ENCODE data around the gene EMC7. TPM values are rescaled to one million over a fixed set of nuclear protein-coding genes. Genes with fewer than 3 reads are reported as not detected.

EMC7 gene
- total and polyA plus RNA-seq, 4 donors = 31.7 to 116 (median 81.5) TPM

DNA sequence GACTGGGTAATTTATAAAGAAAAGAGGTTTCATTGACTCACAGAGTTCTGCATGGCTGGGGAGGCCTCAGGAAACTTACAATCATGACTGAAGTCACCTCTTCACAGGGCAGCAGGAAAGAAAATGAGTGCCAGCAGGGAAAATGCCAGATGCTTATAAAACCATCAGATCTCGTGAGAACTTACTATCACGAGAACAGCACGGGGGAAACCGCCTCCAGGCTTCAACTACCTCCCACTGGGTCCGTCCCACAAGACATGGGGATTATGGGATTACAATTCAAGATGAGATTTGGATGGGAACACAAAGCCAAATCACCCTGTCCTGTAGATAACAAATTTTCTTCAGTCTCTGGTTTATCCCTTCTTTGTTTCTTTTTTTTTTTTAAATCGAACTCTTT is 31.7 kb downstream of the EMC7 start:
- no peaks in the 10 kb centered on the region for H3K4me1 ChIP-seq (ENCODE audit: control insufficient read depth in 5 of 5, insufficient read depth in 5 of 5, low read length in 5 of 5)
- WGBS, 2 donors = 84 to 95% methylated on average over 6 of the region's 6 CpGs
- H3K4me3 ChIP-seq = no peak overlapping the region
- peaks cover 0 to 1% (median 0%) of the 10 kb centered on the region in 4 donors for H3K36me3 ChIP-seq (ENCODE audit: control insufficient read depth in 4 of 4, insufficient read depth in 4 of 4, low read length in 4 of 4)
- H3K9ac ChIP-seq (ENCODE audit: insufficient read depth in 1 of 2, low read length in 2 of 2) = no peak overlapping the region
- no peaks in the 10 kb centered on the region for H3K9me3 ChIP-seq (ENCODE audit: control insufficient read depth in 4 of 4, insufficient read depth in 3 of 4, low read length in 3 of 4)
- TF ChIP-seq, protein P1, sequence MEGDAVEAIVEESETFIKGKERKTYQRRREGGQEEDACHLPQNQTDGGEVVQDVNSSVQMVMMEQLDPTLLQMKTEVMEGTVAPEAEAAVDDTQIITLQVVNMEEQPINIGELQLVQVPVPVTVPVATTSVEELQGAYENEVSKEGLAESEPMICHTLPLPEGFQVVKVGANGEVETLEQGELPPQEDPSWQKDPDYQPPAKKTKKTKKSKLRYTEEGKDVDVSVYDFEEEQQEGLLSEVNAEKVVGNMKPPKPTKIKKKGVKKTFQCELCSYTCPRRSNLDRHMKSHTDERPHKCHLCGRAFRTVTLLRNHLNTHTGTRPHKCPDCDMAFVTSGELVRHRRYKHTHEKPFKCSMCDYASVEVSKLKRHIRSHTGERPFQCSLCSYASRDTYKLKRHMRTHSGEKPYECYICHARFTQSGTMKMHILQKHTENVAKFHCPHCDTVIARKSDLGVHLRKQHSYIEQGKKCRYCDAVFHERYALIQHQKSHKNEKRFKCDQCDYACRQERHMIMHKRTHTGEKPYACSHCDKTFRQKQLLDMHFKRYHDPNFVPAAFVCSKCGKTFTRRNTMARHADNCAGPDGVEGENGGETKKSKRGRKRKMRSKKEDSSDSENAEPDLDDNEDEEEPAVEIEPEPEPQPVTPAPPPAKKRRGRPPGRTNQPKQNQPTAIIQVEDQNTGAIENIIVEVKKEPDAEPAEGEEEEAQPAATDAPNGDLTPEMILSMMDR (IDR thresholded peaks at IDR 0.05; ENCODE audit: control extremely low read depth, extremely low read depth) = no peak
- H3K27me3 ChIP-seq (ENCODE audit: control insufficient read depth in 3 of 3, insufficient read depth in 3 of 3, low read length in 2 of 3) = no peaks in the 10 kb centered on the region
- ATAC-seq (ENCODE audit: insufficient read depth, low FRiP score) (no peak), DNase-seq (no peak)
- H3K27ac ChIP-seq (ENCODE audit: low read depth in 1 of 2, low read length in 1 of 2) = no peak overlapping the region

DNA sequence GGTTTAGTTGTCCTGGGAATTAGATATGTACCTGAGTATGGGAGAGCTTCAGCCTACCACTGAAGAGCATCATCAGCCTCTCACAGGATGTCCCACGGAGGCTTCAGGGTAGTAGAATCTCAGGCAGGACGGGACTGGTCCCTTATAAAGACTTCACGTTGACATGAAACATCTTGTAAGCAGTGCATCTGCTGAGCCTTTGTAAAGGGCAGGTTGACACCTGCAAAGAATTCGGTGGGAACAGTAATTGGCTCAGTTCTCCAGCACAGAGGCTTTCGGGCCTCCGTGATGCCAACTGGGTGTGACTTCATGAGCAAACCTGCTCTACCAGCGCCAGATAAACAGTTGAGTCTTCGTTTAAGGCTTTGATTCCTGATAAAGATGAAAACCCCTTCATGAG is 35.7 kb downstream of the EMC7 start:
- WGBS, 2 donors = 87 to 90% methylated on average over 8 of the region's 8 CpGs
- Histone ChIP-seq H3K36me3 (ENCODE audit: control insufficient read depth in 4 of 4, insufficient read depth in 4 of 4, low read length in 4 of 4) (no peaks in the 10 kb centered on the region), H3K9me3 (ENCODE audit: control insufficient read depth in 4 of 4, insufficient read depth in 3 of 4, low read length in 3 of 4) (no peaks in the 10 kb centered on the region), H3K4me3 (no peak overlapping the region), H3K9ac (ENCODE audit: insufficient read depth in 1 of 2, low read length in 2 of 2) (no peak overlapping the region), H3K27me3 (ENCODE audit: control insufficient read depth in 3 of 3, insufficient read depth in 3 of 3, low read length in 2 of 3) (no peaks in the 10 kb centered on the region), H3K27ac (ENCODE audit: low read depth in 1 of 2, low read length in 1 of 2) (no peak overlapping the region), H3K4me1 (ENCODE audit: control insufficient read depth in 5 of 5, insufficient read depth in 5 of 5, low read length in 5 of 5) (no peaks in the 10 kb centered on the region)
- DNase-seq (no peak), ATAC-seq (ENCODE audit: insufficient read depth, low FRiP score) (no peak)
- TF ChIP-seq, protein P1 (IDR thresholded peaks at IDR 0.05; ENCODE audit: control extremely low read depth, extremely low read depth) = no peak

DNA sequence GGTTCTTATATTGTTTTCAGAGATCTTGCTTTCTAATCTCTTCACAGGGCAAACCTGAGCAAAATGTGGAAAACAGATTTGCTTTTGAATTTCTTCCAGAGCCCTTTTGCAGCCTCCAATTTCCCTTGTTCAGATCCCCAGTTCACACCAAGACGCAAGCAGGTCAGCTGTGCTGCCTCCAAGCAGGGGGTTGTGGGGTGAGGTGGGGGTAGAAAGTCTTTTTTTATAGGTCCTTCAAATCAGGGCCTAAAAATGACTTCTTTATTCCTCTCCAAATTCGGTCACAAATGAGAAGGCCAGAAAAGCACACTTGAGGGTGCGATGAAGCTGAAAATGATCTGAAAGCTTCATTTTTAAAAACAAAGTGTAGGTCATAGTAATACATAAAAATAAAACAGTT is 36.4 kb downstream of the EMC7 start:
- TF ChIP-seq, protein P1 (IDR thresholded peaks at IDR 0.05; ENCODE audit: control extremely low read depth, extremely low read depth) = no peak
- no peak overlapping the region for H3K4me3 ChIP-seq
- no peaks in the 10 kb centered on the region for H3K4me1 ChIP-seq (ENCODE audit: control insufficient read depth in 5 of 5, insufficient read depth in 5 of 5, low read length in 5 of 5)
- H3K36me3 ChIP-seq (ENCODE audit: control insufficient read depth in 4 of 4, insufficient read depth in 4 of 4, low read length in 4 of 4) = no peaks in the 10 kb centered on the region
- H3K27ac ChIP-seq (ENCODE audit: low read depth in 1 of 2, low read length in 1 of 2) = no peak overlapping the region
- WGBS, 2 donors = 92 to 93% methylated on average over 3 of the region's 3 CpGs
- no peaks in the 10 kb centered on the region for H3K9me3 ChIP-seq (ENCODE audit: control insufficient read depth in 4 of 4, insufficient read depth in 3 of 4, low read length in 3 of 4)
- DNase-seq = no peak
- no peak for ATAC-seq (ENCODE audit: insufficient read depth, low FRiP score)
- no peaks in the 10 kb centered on the region for H3K27me3 ChIP-seq (ENCODE audit: control insufficient read depth in 3 of 3, insufficient read depth in 3 of 3, low read length in 2 of 3)
- H3K9ac ChIP-seq (ENCODE audit: insufficient read depth in 1 of 2, low read length in 2 of 2) = no peak overlapping the region

DNA sequence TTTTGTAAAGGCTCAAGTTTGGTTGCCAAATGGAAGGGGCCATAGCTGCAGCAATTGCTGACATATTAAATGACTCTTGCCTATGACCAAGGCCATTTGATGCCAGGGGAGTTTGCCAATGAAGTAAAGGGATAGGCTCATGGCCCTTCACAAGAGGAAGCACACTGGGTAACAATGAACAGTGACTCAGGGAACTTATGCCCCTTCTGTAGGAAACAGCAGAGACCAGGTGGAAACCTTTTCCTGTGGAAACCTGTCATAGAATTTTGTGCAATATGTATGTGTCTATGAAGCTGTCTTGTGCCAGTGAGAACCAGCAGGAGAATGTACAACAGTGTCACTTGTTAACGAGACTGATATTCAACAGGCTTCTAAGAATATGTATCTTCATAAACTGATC is 37.2 kb downstream of the EMC7 start:
- Histone ChIP-seq H3K9ac (ENCODE audit: insufficient read depth in 1 of 2, low read length in 2 of 2) (no peak overlapping the region), H3K36me3 (ENCODE audit: control insufficient read depth in 4 of 4, insufficient read depth in 4 of 4, low read length in 4 of 4) (no peaks in the 10 kb centered on the region), H3K4me3 (no peak overlapping the region), H3K4me1 (ENCODE audit: control insufficient read depth in 5 of 5, insufficient read depth in 5 of 5, low read length in 5 of 5) (no peaks in the 10 kb centered on the region), H3K9me3 (ENCODE audit: control insufficient read depth in 4 of 4, insufficient read depth in 3 of 4, low read length in 3 of 4) (no peaks in the 10 kb centered on the region), H3K27ac (ENCODE audit: low read depth in 1 of 2, low read length in 1 of 2) (no peak overlapping the region), H3K27me3 (ENCODE audit: control insufficient read depth in 3 of 3, insufficient read depth in 3 of 3, low read length in 2 of 3) (no peaks in the 10 kb centered on the region)
- no peak for DNase-seq
- WGBS, 2 donors = 0% methylated on average over 1 of the region's 1 CpG
- TF ChIP-seq, protein P1 (IDR thresholded peaks at IDR 0.05; ENCODE audit: control extremely low read depth, extremely low read depth) = no peak
- no peak for ATAC-seq (ENCODE audit: insufficient read depth, low FRiP score)
